HL-60 (cell line): ENCODE data around the gene HK1.

Experiments
- CTCF ChIP-seq: IDR thresholded peaks from one replicate; pipeline ENCODE4 v1.5.1; 2011; ENCODE audit warnings: low read length, control low read depth, inconsistent platforms; ENCODE audit not compliant: insufficient read depth
- GABPA ChIP-seq: IDR thresholded peaks from 2 replicates; pipeline ENCODE4 v1.6.1; 2012; ENCODE audit warnings: low read depth
- REST ChIP-seq: IDR thresholded peaks from 2 replicates; pipeline ENCODE4 v1.6.1; 2012; ENCODE audit warnings: low read depth; ENCODE audit not compliant: insufficient replicate concordance

- no peak for TF ChIP-seq CTCF
- no peak for TF ChIP-seq REST
- no peak for TF ChIP-seq GABPA
Measured at GRCh38 chr10:69324583-69324982, 46.3 kb downstream of the HK1 start.
